PC-3 (cell line): ENCODE data around the gene GALNT10.

Experiments used
- EZH2 ChIP-seq: fragments of 300-600 bp; sonication (generic); IDR thresholded peaks from one replicate; pipeline ENCODE4 v1.6.1; 2017; ENCODE audit warnings: antibody characterized with exemption, mild to moderate bottlenecking, low read length; ENCODE audit not compliant: unreplicated experiment
- TF ChIP-seq, protein P1 (sequence below): fragments of 300-600 bp; sonication (generic); conservative IDR thresholded peaks from 2 replicates; pipeline ENCODE4 v1.5.1; 2017; ENCODE audit warnings: antibody characterized with exemption, low read depth, mild to moderate bottlenecking, low read length

DNA sequence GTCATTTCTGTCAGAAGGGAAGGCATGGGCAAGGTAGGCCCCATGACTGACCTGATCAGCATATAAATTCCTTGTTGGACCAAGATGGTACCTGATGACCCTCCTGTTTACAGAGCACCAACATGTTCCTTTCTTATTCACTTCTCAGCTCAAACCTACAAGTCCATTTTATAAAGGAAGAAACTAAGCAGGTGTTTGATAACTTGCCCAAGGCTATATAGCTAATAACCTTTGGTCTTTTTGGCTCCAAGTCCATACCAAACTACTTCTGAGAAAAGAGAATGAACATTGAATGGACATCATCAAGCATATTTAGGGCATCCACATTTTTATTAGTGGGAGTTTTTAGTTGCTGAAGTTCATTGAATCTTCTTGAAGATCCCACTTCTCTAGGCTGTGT lies 125.2 kb downstream of the GALNT10 start:
- TF ChIP-seq, protein P1, sequence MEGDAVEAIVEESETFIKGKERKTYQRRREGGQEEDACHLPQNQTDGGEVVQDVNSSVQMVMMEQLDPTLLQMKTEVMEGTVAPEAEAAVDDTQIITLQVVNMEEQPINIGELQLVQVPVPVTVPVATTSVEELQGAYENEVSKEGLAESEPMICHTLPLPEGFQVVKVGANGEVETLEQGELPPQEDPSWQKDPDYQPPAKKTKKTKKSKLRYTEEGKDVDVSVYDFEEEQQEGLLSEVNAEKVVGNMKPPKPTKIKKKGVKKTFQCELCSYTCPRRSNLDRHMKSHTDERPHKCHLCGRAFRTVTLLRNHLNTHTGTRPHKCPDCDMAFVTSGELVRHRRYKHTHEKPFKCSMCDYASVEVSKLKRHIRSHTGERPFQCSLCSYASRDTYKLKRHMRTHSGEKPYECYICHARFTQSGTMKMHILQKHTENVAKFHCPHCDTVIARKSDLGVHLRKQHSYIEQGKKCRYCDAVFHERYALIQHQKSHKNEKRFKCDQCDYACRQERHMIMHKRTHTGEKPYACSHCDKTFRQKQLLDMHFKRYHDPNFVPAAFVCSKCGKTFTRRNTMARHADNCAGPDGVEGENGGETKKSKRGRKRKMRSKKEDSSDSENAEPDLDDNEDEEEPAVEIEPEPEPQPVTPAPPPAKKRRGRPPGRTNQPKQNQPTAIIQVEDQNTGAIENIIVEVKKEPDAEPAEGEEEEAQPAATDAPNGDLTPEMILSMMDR: no peak
- TF ChIP-seq EZH2: no peak
